Measurements from ENCODE around the gene MICALL2.

GRCh38 chr7:1426474-1426873, 32.8 kb downstream of the MICALL2 start:
- TF ChIP-seq CTCF (IDR thresholded peaks at IDR 0.05; ENCODE audit: poor library complexity, severe bottlenecking) = no peak
- no peak for TF ChIP-seq MXI1 (conservative IDR thresholded peaks at IDR 0.05; ENCODE audit: poor library complexity, severe bottlenecking)
- no peak for TF ChIP-seq REST (IDR thresholded peaks at IDR 0.05; ENCODE audit: borderline replicate concordance)
- no peak for TF ChIP-seq POLR2AphosphoS5 (IDR thresholded peaks at IDR 0.05)
- TF ChIP-seq EP300 (conservative IDR thresholded peaks at IDR 0.05; ENCODE audit: poor library complexity, severe bottlenecking) = no peak
- no peak for TF ChIP-seq TAF1 (IDR thresholded peaks at IDR 0.05; ENCODE audit: low read depth)

Data from neural cell (in vitro differentiated cells).